GM12878 (cell line): ENCODE measurements around the gene IFNA8. TPM values are rescaled to one million over a fixed set of nuclear protein-coding genes. Genes with fewer than 3 reads are reported as not detected.

ENCODE experiments used
- ATAC-seq: fragments of 200-7000 bp; cut with Tn5 transposase; 3 replicates; pipeline ENCODE4 v1.9.1; 2020; ENCODE audit warnings: mild to moderate bottlenecking, moderate library complexity
- BruUV-seq: library from RNA; stranded (reverse); fragments of 400-500 nt; replicated peaks from 2 replicates; lab custom pipeline; 2021; lab: Mats Ljungman, UMichigan
- CTCF ChIA-PET: fragments of 300-600 bp; sonication (Branson Sonifier 250); formaldehyde crosslinking; extraction: SDS; loops from one replicate; lab custom pipeline; 2021; ENCODE audit warnings: inconsistent platforms; lab: Yijun Ruan, JAX
- POLR2A ChIA-PET: fragments of 350-600 bp; formaldehyde crosslinking; extraction: SDS; loops from one replicate; lab custom pipeline; 2021; ENCODE audit warnings: inconsistent platforms; lab: Charles Lee
- RAD21 ChIA-PET: fragments of 300-600 bp; sonication (Branson Sonifier 250); formaldehyde crosslinking; loops from one replicate; lab custom pipeline; 2023; ENCODE audit warnings: antibody characterized with exemption; ENCODE audit not compliant: unreplicated experiment; lab: Charles Lee
- SMC1A ChIA-PET: fragments of 300-600 bp; sonication (Branson Sonifier 250); formaldehyde crosslinking; loops from one replicate; lab custom pipeline; 2023; ENCODE audit not compliant: unreplicated experiment, uncharacterized antibody; lab: Charles Lee
- DNase-seq: peaks from one replicate; pipeline ENCODE4 v3.0.0-alpha.2; 2011; ENCODE audit warnings: low read depth, low spot score
- FAIRE-seq: peaks from 3 replicates; lab custom pipeline; 2011; peaks lifted over from hg19 to GRCh38; lab: Jason Lieb, UNC
- H2AFZ ChIP-seq: 2 replicates; pipeline ENCODE4 v1.6.0; 2011; ENCODE audit warnings: low read depth, low read length, control low read depth; ENCODE audit not compliant: control insufficient read depth
- H3K27ac ChIP-seq: 2 replicates; pipeline ENCODE4 v1.5.1; 2011; ENCODE audit warnings: control low read depth; ENCODE audit not compliant: control insufficient read depth, insufficient read depth
- H3K27me3 ChIP-seq, 2 experiments: replicated peaks in 1 of 2; 2 replicates each; pipeline versions ENCODE4 v1.6.0 to v1.6.1; 2011; ENCODE audit warnings: low read length in 1 of 2; ENCODE audit not compliant: control insufficient read depth in 2 of 2, insufficient read depth in 2 of 2
- H3K36me3 ChIP-seq, 2 experiments: 2 replicates each; pipeline ENCODE4 v1.5.1; 2011; ENCODE audit warnings: low read length in 1 of 2; ENCODE audit not compliant: control insufficient read depth in 2 of 2, insufficient read depth in 2 of 2
- H3K4me1 ChIP-seq: 2 replicates; pipeline ENCODE4 v1.6.1; 2011; ENCODE audit warnings: mild to moderate bottlenecking, low read length, moderate library complexity, mixed read lengths; ENCODE audit not compliant: control insufficient read depth, insufficient read depth
- H3K4me2 ChIP-seq: 2 replicates; pipeline ENCODE4 v1.6.0; 2011; ENCODE audit warnings: control low read depth; ENCODE audit not compliant: control insufficient read depth, insufficient read depth
- H3K4me3 ChIP-seq: fragments of 200-600 bp; sonication (generic); 2 replicates; pipeline ENCODE4 v1.5.1; 2016
- H3K79me2 ChIP-seq: 2 replicates; pipeline ENCODE4 v1.6.0; 2011; ENCODE audit warnings: low read length; ENCODE audit not compliant: control insufficient read depth, insufficient read depth
- H3K9ac ChIP-seq: 2 replicates; pipeline ENCODE4 v1.8.0; 2011; ENCODE audit warnings: low read length, control low read depth, mixed read lengths; ENCODE audit not compliant: control insufficient read depth, insufficient read depth
- H3K9me3 ChIP-seq: replicated peaks from 3 replicates; pipeline ENCODE4 v1.5.1; 2011; ENCODE audit warnings: mild to moderate bottlenecking, low read length; ENCODE audit not compliant: control insufficient read depth, insufficient read depth
- H4K20me1 ChIP-seq: 2 replicates; pipeline ENCODE4 v1.6.0; 2011; ENCODE audit not compliant: control insufficient read depth, insufficient read depth
- BHLHE40 ChIP-seq, 2 experiments: fragments of 450-650 bp in 1 of 2; IDR thresholded peaks; 2 replicates each; pipeline ENCODE4 v1.6.1; 2011 to 2017; ENCODE audit warnings: low read depth in 2 of 2, borderline replicate concordance in 1 of 2, improper control_type of control experiment in 1 of 2, low read length in 1 of 2, mild to moderate bottlenecking in 1 of 2
- CHD4 ChIP-seq: fragments of 200-600 bp; sonication (generic); IDR thresholded peaks from 2 replicates; pipeline ENCODE4 v1.6.1; 2016; ENCODE audit warnings: mild to moderate bottlenecking
- DPF2 ChIP-seq: fragments of 450-650 bp; IDR thresholded peaks from 2 replicates; pipeline ENCODE4 v1.6.1; 2017; ENCODE audit warnings: mild to moderate bottlenecking
- FOS ChIP-seq: IDR thresholded peaks from 3 replicates; pipeline ENCODE4 v1.6.1; 2011; ENCODE audit warnings: borderline replicate concordance; ENCODE audit not compliant: insufficient read length; ENCODE audit errors: extremely low read depth
- HDAC6 ChIP-seq: fragments of 200-600 bp; sonication (generic); IDR thresholded peaks from one replicate; pipeline ENCODE4 v1.8.0; 2017; ENCODE audit warnings: antibody characterized with exemption; ENCODE audit not compliant: unreplicated experiment
- NKRF ChIP-seq: fragments of 450-650 bp; conservative IDR thresholded peaks from 2 replicates; pipeline ENCODE4 v1.6.1; 2017; ENCODE audit warnings: mild to moderate bottlenecking, moderate library complexity
- NRF1 ChIP-seq: conservative IDR thresholded peaks from 2 replicates; pipeline ENCODE4 v1.6.1; 2011; ENCODE audit warnings: mild to moderate bottlenecking, low read depth, low read length, improper control_type of control experiment
- POLR2A ChIP-seq: IDR thresholded peaks from 2 replicates; pipeline ENCODE4 v1.6.1; 2011; ENCODE audit warnings: low read depth, mild to moderate bottlenecking, low read length
- SKIL ChIP-seq: fragments of 450-650 bp; IDR thresholded peaks from 2 replicates; pipeline ENCODE4 v1.6.1; 2017; ENCODE audit warnings: mild to moderate bottlenecking, low read depth, inconsistent platforms; ENCODE audit not compliant: poor library complexity, severe bottlenecking
- SMAD1 ChIP-seq: fragments of 450-650 bp; IDR thresholded peaks from 2 replicates; pipeline ENCODE4 v1.6.1; 2018; ENCODE audit warnings: mild to moderate bottlenecking, low read depth; ENCODE audit not compliant: partially characterized antibody
- STAT3 ChIP-seq: IDR thresholded peaks from 2 replicates; pipeline ENCODE4 v1.6.1; 2011; ENCODE audit warnings: low read depth, low read length, improper control_type of control experiment
- ZBTB11 ChIP-seq: fragments of 450-650 bp; formaldehyde crosslinking; IDR thresholded peaks from 2 replicates; pipeline ENCODE4 v1.5.0; 2022; ENCODE audit warnings: mild to moderate bottlenecking, missing genetic modification characterization
- ZNF687 ChIP-seq: fragments of 450-650 bp; IDR thresholded peaks from 2 replicates; pipeline ENCODE4 v1.6.1; 2017; ENCODE audit warnings: mild to moderate bottlenecking, moderate library complexity
- WGBS: methylation state at CpG from one replicate; pipeline ENCODE4 v1.1.6; 2016; ENCODE audit warnings: low lambda C conversion rate; ENCODE audit not compliant: insufficient replicate concordance, insufficient coverage; ENCODE audit errors: missing lambda C conversion rate; 5-methylcytosine and 5-hydroxymethylcytosine counted together
- in situ Hi-C: fragments of 300-500 bp; cut with MboI; formaldehyde crosslinking; loops from 9 replicates; pipeline ENCODE4 v1.14.3; 2018; ENCODE audit warnings: mixed read lengths
- intact Hi-C: fragments of 100-400 bp; cut with micrococcal nuclease; formaldehyde crosslinking; loops from one replicate; pipeline ENCODE4 v1.14.2; 2022; ENCODE audit not compliant: unreplicated experiment
- polyA plus RNA-seq, 11 experiments: library from polyadenylated mRNA; depleted of rRNA in 4 of 11; unstranded in 6 of 11; stranded (reverse) in 5 of 11; fragments of >200 nt; fragmentation: Nextera tagmentation in 4 of 11; fragmentation: Illumina TruSeq in 1 of 11; extraction: Ambion mirVana in 4 of 11; extraction: Trizol in 1 of 11; gene quantifications; 1 replicate in 1 of 11; 2 replicates in 10 of 11; pipeline versions ENCODE4 v1.2.1 to v1.2.3, GENCODE V29; 2011 to 2016; ENCODE audit warnings: inconsistent platforms in 2 of 11, missing spikeins in 2 of 11, low read depth in 1 of 11
- total RNA-seq, 4 experiments: library from RNA; depleted of rRNA in 3 of 4; stranded (reverse); fragments of >200 nt in 3 of 4; fragmentation: Illumina TruSeq in 1 of 4; extraction: Trizol in 1 of 4; gene quantifications; 2 replicates each; pipeline versions ENCODE4 v1.2.1 to v1.2.3, GENCODE V29; 2013 to 2021

IFNA8 gene
- total and polyA plus RNA-seq, 10 of the 15 experiments (the other 5 are each of a cell fraction or from before 2014, with no cell fraction given): not detected

- Histone ChIP-seq H3K4me2 (no peak overlapping the region), H3K36me3 (no peaks in the 10 kb centered on the region), H2AFZ (no peak overlapping the region), H3K4me3 (no peak overlapping the region), H3K9me3 (no peaks in the 10 kb centered on the region), H3K4me1 (peaks cover 6% of the 10 kb centered on the region; the same call in 1 of the 2 replicates), H4K20me1 (no peaks in the 10 kb centered on the region), H3K27me3 (no peaks in the 10 kb centered on the region; a peak in 1 of 4 replicates), H3K27ac (no peak overlapping the region), H3K79me2 (no peaks in the 10 kb centered on the region), H3K9ac (no peak overlapping the region)
- intact Hi-C loops (no loop called here), in situ Hi-C loops (no loop called here)
- CTCF ChIA-PET: no interaction called here
- 17% methylated on average over 2 of the region's 2 CpGs for WGBS
- POLR2A ChIA-PET: no interaction called here
- FAIRE-seq: no peak
- SMC1A ChIA-PET: interaction anchor here (1.1 kb wide), 1 partner anchor 101 kb away, joined by 3 read pairs; no protein-coding TSS in a partner anchor
- BruUV-seq: no TSS peak
- no peak for DNase-seq
- RAD21 ChIA-PET: no interaction called here
- no peak for ATAC-seq
- TF ChIP-seq CHD4 (no peak), ZNF687 (no peak), HDAC6 (no peak), BHLHE40 (IDR thresholded peaks at IDR 0.05; ENCODE audit: borderline replicate concordance in 1 of 2, low read depth in 2 of 2, low read length in 1 of 2) (no peak), NKRF (no peak), NRF1 (no peak), ZBTB11 (CRISPR knock-in tag) (no peak), STAT3 (no peak), SKIL (no peak), FOS (no peak), DPF2 (no peak), POLR2A (no peak), SMAD1 (no peak)
Observed at GRCh38 chr9:21429191-21429590, 20.3 kb downstream of the IFNA8 start.
